GM18951 (cell line): ENCODE measurements around the gene BIRC7.

Experiments used
- POLR2A ChIP-seq: IDR thresholded peaks from 4 replicates; pipeline ENCODE4 v1.6.1; 2011; ENCODE audit warnings: mild to moderate bottlenecking; ENCODE audit not compliant: insufficient read length, insufficient read depth; ENCODE audit errors: extremely low read depth
- in situ Hi-C: fragments of 300-500 bp; cut with MboI; formaldehyde crosslinking; loops from one replicate; pipeline ENCODE4 v1.12.0; 2022; ENCODE audit warnings: low sequenced_read_pairs, mixed read lengths, inconsistent platforms; ENCODE audit not compliant: unreplicated experiment

The BIRC7 gene

DNA sequence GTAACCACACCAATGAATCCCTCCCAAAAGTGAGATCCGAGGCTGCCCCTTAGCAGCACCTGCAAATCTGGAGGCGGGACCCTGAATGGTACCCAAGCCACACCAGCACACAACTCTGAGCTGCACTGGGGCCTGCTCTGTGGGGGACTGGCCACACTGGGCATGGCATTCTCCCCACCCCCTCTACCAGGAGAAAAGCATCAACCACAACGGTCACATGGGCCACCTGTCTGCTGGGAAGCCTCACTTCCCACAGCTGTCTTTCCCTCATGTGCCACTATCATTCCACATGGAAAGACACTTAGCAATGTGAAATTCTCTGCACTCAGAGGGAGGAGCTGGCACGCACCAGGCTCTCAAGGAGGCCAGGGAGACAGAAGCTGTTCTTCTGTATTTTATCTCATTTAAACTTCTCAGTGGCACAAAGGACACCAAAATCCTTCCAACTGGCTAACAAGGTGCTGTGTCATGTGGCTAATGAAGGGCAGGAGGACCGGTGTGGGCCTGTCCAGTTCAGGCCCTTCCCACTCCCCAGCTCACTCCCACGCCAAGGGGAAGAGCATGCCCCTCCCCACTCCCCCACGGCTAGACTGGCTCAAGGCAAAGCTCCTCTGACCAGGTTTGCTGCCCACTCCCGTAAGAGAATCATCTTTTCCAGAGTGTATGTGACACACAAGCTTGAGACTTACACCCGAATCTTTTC, 38.8 kb upstream of the BIRC7 start:
- in situ Hi-C loops = no loop called here
- TF ChIP-seq POLR2A = no peak

DNA sequence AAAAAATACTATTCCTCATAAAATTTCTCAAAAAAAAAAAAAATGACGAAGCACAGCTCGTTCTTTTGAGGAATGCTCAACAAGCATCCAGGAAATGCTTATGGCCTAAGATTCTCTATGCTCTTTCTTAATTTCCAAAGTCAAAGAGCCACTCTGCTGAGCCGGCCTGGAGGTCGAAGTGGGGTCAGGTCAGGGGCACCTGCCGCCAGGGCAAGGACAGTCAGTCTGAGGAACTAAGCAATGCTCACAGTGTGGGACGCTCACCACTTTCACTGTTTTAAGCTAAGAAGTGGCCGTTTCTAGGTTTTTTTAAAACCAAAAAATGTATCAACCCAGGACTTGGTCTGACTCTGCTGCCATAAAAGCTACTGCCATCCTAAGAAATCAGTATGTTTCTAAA, 37.1 kb upstream of the BIRC7 start:
- in situ Hi-C loops = no loop called here
- no peak for TF ChIP-seq POLR2A

DNA sequence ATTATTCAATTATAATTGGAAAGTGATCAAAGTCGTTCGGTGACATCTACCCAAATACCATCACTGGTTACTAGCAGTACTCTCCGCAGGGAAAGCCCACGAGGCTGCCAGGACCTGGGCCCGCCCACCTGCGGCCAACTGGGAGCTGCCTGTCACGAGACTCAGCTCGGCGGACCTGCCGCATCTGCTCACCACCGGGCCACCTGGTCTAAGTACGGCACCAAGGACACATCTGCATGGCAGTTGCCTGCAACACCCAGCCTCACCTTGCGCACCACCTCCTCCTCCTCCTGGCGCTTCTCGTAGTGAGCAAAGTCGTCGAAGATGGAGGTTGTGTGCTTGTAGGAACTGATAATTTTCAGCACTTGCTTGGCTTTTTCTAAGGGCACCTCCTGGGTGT, 33.7 kb upstream of the BIRC7 start:
- in situ Hi-C loops = no loop called here

DNA sequence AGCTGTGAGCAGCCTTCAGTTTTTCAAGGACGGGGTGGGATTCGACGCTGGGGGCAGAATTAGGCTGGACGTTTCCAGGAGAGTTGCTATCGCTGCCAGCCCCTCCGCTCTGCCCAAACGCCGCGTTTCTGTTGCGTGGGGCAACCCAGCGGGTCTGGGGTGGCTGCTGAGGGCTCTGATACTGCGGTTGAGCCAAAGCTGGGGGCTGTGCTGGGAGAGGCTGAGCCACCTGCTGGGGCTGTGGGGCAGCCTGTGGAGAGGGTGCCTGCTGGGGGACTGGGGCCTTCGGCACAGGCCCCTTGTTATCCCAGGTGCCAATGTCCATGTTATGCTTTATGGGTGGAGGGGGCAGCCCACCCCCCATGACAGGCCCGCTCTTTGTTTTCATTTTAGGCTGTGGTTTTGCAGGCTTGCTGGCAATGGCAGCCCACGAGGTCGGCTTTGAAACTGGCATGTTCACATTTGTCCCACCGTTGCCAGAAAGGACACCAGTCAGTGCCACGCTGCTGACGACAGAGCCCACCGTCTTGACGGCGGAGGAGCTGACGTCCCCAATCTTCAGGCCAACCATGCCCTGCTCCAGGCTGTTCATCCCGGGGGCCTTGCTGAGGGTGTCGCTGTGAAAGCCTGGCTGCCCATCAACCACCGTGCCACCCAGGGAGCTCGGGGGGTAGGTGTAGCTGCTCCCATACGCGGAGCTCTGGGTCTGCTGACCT, 32.7 kb upstream of the BIRC7 start:
- in situ Hi-C loops = no loop called here
- peak; percentile 7 for TF ChIP-seq POLR2A

More for the DNA sequence above, 33.7 kb upstream of the BIRC7 start:
- TF ChIP-seq POLR2A = no peak

DNA sequence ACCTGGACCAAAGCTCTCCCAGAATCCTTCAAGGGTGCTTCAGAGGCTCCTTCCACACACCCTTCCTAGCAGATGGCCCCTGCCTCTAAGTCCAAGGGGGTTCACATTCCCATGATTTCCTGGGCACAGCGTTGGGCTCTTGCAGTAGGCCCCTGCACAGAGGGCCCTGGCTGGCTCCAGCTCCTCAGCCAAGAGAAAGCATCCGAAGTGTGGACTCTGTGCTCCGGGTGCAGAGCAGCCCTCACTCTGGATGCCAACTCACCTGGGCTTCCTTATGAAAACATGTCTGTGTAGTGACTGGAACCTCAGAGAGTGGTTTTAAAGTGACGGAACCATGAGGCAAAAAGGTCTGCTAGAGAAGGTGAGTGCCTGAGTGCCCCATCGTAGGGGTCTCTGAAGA, 31.3 kb upstream of the BIRC7 start:
- no peak for TF ChIP-seq POLR2A
- in situ Hi-C loops = no loop called here

DNA sequence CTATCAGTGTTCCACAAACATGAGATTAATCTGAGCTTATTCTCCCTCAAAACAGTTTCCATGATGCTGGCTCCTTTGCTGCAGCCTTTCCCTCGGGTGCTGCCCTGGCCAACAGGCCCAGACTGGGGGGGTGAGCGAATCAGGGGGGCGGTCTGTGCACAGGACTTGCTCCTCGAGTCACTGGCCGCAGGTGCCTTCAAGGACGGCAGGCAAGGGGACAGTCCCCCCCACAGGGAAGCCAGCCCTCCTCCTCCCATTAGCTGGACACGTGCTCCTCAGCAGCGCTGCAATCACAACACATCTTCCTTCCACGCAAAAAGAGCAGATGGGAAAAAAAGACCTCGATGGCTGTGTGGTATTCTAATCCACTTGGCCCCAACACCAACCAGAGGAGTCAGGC, 29.8 kb upstream of the BIRC7 start:
- TF ChIP-seq POLR2A = no peak
- in situ Hi-C loops = no loop called here

DNA sequence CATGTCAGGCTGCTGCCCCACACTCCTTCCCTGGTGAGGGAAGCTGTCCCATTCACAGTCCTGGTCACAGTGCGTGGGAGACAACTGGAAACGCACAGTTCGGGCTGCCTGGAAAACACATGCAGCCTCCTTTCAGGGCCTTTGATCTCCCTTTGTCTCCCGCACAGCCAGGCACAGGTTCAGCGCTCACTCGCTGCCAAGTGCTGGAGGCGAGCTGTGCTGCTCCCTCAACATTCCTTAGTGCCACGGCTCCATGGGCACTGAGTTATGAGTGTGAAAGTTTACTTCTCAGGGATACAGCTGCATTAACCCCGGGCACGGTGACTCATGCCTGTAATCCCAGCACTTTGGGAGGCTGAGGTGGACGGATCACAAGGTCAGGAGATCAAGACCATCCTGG, 28.8 kb upstream of the BIRC7 start:
- TF ChIP-seq POLR2A = no peak
- in situ Hi-C loops = no loop called here

DNA sequence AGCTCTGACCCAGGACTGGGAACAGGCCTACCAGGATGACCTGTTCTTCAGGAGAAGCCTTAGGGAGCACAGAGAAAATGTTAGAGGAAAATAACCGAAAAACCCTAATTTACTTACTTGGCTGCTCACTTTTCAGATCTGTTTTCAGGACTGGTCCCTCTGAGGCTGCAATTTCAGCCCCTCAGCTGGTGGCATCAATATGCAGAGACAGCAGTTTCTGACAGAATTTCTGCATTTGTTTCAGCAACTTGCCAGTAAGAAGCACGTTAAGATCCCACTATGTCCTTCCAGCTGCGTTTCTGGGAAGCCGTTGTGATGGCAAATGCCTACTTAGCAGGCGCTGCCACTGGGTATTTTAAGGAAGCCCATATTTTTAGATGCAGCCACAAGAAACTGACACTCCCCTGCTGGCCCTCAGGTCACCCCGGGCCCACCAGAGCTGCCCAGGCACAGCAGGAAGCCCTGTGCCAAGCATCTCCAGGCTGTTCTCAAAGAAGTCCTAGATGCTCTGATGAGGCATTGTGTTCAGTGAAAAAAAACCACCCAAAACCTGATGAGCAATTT, 27.3 kb upstream of the BIRC7 start:
- no peak for TF ChIP-seq POLR2A
- in situ Hi-C loops = no loop called here

DNA sequence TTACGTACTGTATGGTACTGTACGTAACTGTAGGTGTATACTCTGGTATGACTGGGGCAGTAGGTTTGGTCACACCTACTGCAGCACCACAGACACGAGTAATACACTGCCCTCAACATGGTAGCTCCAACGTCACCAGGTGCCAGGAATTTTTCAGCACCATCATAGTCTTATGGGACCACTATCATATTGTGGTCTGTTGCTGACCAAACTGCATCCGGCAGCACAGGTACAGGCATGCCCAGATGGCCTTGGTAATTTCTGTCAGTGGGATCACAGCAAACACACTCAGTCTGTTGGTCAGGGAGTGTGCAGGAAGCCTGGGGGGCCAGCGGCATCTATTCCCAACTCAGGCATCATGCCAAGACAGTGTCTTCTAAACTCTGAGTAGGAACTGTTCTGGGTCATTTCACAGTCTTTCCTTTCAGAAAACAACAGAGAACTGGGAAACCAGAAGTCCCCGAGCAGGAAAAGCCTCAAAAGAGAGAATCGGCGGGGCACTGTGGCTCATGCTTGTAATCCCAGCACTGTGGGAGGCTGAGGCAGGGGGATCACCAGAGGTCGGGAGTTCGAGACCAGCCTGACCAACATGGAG, 25.6 kb upstream of the BIRC7 start:
- in situ Hi-C loops = no loop called here
- no peak for TF ChIP-seq POLR2A

DNA sequence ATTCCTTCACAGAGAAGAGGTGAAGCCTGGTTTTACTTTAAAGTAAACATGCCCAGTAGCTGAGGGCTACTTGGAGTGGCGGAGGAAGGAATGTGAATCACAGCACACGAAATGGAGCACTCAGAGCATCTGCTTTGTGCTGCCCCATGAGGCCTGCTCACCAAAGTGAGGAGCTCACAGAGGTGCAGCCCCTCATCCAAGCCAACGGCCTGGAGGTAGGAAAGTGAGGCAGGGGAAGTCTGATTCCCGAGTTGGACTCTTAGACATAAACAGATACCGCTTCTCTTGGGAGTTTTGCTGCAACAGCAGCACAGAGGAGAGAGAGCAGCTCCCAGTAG, 23.3 kb upstream of the BIRC7 start:
- in situ Hi-C loops = no loop called here
- no peak for TF ChIP-seq POLR2A

DNA sequence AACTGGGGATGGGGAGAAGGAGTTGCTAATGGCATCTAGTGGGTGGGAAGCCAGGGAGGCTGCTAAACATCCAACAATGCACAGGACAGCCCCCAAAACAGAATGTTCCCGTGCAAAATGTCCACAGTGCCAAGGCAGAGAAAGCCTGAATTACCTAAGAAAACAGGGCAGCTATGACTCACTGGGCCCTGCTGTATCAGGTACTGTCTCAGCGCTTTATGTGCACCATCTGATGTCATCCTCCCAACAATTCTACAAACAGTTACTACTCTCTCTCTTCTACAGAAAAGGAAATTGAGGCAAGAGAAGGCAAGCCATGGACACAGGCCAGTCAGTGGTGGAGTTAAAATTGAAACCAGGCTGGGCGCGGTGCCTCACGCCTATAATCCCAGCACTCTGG, 22.9 kb upstream of the BIRC7 start:
- in situ Hi-C loops = no loop called here
- no peak for TF ChIP-seq POLR2A

DNA sequence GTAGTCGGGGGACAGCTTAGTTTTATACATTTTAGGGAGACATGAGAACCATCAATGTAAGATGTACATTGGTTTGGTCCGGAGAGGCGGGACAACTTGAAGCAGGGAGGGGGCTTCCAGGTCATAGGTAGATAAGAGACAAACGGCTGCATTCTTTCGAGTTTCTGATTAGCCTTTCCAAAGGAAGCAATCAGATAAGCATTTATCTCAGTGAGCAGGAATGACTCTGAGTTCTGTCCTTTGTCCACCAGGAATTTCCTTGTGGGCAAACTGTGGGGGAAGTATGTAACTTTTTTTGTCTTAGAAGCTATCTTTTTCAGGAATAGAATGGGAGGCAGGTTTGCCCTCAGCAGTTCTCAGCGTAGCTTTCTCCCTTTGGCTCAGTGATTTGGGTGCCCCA, 21.2 kb upstream of the BIRC7 start:
- in situ Hi-C loops = no loop called here
- no peak for TF ChIP-seq POLR2A

DNA sequence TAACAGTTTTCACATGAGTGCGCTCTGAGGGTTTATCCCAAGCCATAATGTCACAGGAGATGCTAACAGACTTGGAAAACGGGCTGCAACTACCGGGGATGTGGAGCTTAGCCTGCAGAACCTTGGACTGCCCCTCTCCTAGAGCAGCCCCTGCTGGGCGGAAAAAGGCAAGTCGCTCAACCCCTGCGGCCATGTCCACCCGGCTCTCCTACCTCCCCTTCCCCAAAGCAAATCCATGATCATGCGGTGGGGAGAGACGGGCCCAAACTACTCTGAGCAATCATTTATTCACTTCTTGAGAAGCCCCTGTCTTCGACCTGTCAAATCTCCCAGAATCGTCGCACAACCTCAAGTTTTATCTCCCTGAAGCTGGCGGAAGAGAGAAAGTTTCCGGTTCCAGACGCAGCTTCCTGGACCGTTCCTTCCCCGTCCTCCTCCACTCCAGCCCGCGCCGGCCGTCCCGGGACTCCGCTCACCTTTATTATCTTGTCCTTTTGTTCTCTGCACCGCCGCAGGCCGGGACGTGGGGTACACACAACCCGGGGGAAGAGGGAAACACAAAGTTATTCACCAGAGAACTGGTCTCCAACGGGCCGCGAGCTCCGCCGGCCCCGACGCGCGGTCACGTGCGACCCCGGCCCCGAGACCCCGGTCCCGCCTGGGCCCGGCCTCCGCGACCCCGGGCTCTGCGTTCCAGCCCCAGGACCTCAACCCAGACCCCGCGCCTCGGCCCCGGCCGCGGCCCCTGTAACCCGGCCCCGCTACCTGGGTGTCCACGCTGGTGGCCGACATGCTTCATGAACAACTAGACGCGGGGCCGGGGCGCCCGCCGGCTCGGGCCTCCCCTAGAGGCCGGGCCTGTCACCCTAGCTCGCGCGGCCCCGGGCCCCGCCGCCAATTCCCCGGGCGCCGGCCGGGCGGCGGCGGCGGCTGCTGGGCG, 20.3 kb upstream of the BIRC7 start:
- no peak for TF ChIP-seq POLR2A
- in situ Hi-C loops = no loop called here
